ENCODE measurements around the gene C6orf136.

DNA sequence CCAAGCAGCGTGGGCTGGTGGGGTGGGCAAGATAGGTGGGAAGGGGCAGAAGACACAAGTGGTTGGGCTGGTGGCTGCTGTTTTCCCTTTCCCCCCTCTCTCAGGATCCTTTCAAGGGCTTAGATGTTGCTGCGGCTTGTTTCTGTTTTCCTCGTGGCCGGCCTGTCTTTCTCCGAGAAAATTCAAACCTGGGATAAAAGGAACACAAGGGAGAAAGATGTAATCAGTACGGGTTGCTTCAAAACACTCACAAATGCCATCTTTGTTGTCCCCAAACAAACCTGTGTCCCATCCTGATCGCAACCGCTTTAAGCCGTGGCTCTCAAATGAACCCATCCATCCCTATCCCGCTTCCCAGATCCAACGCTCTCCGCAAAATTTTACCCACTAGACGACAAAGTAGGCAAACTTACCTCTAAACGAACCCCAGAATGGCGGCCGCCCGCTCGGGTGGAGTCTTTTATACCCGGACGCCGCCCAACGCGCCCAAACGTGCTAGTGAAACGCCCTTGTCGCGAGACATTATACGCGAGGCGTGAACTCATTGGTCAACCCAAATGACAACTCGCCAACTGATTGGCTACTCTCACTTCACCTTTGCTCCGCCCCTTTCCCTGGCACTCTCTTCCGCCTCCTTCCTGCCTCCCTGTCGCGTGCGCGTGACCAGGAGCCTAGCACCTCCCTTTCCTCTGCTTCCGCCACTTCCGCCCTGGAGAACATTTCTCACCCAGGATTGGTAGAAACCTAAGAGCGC lies 29.9 kb upstream of the C6orf136 start, which contains the start of gene PPP1R10:
- no peak for TF ChIP-seq CTCF (IDR thresholded peaks at IDR 0.05)
- peak; percentile 100 for TF ChIP-seq POLR2A (IDR thresholded peaks at IDR 0.05)

All from Peyer's patch (tissue), 4 donors.